ENCODE results near the gene USP47.

The USP47 gene

DNA sequence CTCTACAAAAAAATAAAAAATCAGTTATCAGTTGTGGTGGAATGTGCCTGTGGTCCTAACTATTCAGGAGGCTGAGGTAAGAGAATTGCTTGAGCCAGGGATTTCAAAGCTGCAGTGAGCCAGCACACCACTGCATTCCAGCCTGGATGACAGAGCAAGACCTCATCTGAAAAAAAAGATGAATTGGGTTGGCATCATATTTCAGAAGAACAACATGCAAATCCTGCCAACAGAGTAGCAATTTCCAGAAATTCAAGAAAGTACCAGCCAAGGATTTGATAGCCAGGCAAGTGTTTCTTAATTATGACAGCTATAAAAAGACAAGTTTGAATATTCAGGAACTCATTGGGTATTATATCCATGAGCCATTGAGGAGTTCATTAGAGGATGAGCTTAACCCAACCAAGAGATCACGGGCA, 75.2 kb downstream of the USP47 start:
- FAIRE-seq: no peak

GRCh38 chr11:11923828-11924227, 82.1 kb downstream of the USP47 start:
- FAIRE-seq: no peak
- no peak for DNase-seq (ENCODE audit: insufficient read length, low spot score)

More for the DNA sequence above, 75.2 kb downstream of the USP47 start:
- DNase-seq (ENCODE audit: insufficient read length, low spot score): peak; percentile 8

DNA sequence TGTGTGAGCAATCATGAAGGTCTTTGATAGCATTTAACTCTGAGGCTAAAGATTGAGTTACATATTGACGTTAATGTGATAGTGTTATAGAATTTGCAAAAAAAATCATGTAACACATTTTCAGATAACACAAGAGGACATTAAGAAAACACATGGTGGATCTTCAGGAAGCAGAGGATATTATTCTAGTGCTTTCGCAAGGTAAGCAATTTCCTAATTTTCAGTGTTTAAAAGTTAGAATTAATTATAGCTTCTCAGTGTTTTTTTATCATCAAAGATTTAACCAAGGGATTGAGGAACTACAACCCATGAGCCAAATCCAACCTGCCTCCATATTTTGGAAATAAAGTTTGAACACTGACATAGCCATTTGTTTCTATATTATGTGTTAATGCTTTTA, 88.1 kb downstream of the USP47 start:
- no peak for DNase-seq (ENCODE audit: insufficient read length, low spot score)
- no peak for FAIRE-seq

GRCh38 chr11:11931461-11932055, 89.8 kb downstream of the USP47 start:
- peak; percentile 33 for DNase-seq (ENCODE audit: insufficient read length, low spot score)

GRCh38 chr11:11935536-11935935, 93.8 kb downstream of the USP47 start:
- DNase-seq (ENCODE audit: insufficient read length, low spot score): no peak
- no peak for FAIRE-seq

More at GRCh38 chr11:11931461-11932055, 89.8 kb downstream of the USP47 start:
- FAIRE-seq: no peak

DNA sequence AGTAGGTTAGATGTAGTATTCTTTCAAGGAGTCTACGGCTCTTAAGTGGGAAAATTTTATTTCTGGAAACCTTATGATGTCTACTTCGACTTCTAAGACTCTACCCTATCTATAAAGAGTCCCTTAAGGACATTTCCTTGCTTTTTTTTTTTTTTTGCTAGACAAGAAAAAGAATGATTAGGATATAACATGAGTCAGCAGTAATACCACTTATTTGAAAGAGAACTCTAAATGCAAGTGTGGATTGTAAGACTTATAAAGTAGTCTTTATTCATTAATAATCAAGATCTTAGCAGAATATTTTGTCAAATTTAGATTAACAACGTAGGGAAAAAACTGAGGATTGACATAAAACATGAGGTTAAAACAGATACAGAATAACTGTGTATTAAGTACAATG, 95.7 kb downstream of the USP47 start:
- DNase-seq (ENCODE audit: insufficient read length, low spot score): no peak
- no peak for FAIRE-seq

DNA sequence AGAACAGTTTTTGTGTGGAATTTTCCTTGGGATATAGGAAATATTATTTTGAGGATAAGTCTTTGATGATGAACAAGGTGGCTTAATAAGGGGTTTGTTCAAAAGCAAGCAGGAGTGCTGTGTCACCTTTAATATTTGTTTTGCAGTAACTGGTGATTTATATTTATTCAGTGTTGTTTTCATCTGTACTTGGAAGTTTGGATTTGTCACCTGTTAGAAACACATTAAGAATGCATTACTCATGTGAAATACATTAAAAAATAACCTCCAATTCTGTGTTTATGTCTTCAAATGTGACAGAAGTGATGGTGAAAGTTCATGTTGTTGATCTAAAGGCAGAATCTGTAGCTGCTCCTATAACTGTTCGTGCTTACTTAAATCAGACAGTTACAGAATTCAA, 96.2 kb downstream of the USP47 start:
- FAIRE-seq (no peak), DNase-seq (ENCODE audit: insufficient read length, low spot score) (no peak)

- DNase-seq (ENCODE audit: insufficient read length, low spot score) (no peak), FAIRE-seq (no peak)
Observed at GRCh38 chr11:11940551-11940950, 98.8 kb downstream of the USP47 start.

DNA sequence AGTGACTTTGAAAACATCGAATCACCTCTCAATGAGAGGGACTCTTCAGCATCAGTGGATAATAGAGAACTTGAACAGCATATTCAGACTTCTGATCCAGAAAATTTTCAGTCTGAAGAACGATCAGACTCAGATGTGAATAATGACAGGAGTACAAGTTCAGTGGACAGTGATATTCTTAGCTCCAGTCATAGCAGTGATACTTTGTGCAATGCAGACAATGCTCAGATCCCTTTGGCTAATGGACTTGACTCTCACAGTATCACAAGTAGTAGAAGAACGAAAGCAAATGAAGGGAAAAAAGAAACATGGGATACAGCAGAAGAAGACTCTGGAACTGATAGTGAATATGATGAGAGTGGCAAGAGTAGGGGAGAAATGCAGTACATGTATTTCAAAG, 100.9 kb downstream of the USP47 start:
- peak; percentile 4 for FAIRE-seq
- DNase-seq (ENCODE audit: insufficient read length, low spot score): no peak

- DNase-seq (ENCODE audit: insufficient read length, low spot score) (no peak), FAIRE-seq (no peak)
Observed at GRCh38 chr11:11944444-11944843, 102.7 kb downstream of the USP47 start.

GRCh38 chr11:11946180-11946579, 104.4 kb downstream of the USP47 start:
- FAIRE-seq: no peak
- no peak for DNase-seq (ENCODE audit: insufficient read length, low spot score)

DNA sequence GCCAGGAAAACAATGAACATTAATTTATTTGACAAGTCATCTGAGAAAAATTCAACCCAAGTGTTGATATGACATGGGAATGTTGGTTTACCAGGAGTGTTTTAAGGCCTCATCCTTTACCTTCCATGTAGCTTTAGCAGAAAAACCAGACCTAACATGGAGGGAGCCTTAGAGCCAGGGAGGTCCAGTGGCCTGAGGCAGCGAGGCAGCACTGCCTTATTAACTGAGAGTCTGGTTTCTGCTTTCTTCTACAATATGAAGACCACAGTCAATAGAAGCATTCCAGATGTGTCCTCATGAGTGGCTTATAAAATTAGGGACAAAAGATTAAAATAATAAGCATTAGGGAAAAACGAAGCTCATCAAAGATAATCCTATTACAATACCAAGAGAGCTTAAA, 105.1 kb downstream of the USP47 start:
- DNase-seq (ENCODE audit: insufficient read length, low spot score): no peak
- no peak for FAIRE-seq

DNA sequence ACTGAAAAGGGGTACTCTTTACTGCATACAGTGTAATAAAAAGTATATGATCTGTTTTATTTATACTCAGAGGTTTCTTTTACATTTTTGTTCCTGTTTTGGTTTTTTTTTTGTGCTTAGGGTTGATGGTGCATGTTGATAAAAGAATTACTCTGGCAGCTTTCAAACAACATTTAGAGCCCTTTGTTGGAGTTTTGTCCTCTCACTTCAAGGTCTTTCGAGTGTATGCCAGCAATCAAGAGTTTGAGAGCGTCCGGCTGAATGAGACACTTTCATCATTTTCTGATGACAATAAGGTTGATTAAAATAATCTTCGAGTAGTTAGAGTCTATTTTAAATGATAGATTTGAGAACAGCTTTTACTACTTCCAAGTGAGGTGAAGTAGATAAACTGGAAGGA, 106.1 kb downstream of the USP47 start:
- FAIRE-seq: no peak
- no peak for DNase-seq (ENCODE audit: insufficient read length, low spot score)

DNA sequence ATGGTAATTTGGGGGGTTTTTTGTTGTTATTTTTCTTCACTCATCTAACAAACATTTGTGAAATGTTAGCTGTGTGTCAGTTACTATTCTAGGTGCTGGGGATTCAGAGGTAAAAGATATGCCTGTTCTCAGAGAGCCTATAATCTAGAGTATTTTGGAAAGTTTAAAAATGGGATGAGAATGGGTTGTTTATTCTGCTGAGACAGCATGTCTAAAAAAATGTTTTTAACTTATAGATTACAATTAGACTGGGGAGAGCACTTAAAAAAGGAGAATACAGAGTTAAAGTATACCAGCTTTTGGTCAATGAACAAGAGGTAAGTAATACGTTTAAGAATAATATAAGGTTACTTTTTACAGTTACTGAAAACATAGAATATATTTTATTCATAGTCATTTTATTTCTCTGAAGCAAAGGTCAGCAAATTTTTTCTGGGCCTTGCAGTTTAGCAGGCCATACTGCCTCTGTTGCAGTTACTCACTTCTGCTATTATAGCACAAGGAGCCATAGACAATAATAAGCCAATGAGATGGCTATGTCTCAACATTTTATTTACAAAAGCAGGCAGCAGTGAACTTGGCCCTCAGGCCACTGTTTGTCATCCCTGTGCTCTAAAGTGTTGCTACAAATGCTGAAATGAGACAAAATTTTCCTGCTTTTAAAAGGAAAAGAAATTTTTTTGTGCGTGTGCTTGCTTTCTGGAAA, 106.6 kb downstream of the USP47 start:
- DNase-seq (ENCODE audit: insufficient read length, low spot score): no peak
- no peak for FAIRE-seq

DNA sequence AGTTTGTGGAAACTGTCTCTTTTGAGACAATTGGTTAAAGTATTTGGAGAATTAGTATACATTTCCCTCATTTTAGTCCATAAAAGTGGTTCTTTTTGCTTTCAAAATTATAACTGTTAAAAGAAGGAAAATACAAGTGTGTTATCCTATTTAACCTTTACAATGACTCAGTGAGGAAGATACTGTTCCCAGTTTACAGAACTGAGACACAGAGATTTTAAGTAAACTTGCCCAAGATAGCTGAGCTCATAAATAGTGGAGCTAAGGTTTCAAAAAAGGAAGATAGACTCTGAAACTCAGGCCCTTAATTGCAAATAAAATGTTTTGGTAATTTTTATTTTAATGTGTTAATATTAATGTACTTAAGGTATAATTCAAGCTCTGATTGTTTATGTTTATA, 107.7 kb downstream of the USP47 start:
- FAIRE-seq: no peak

GRCh38 chr11:11952036-11952435, 110.3 kb downstream of the USP47 start:
- DNase-seq (ENCODE audit: insufficient read length, low spot score) (no peak), FAIRE-seq (no peak)

More for the DNA sequence above, 107.7 kb downstream of the USP47 start:
- DNase-seq (ENCODE audit: insufficient read length, low spot score): no peak

- no peak for DNase-seq (ENCODE audit: insufficient read length, low spot score)
- no peak for FAIRE-seq
Observed at GRCh38 chr11:11956006-11956405, 114.2 kb downstream of the USP47 start.

- DNase-seq (ENCODE audit: insufficient read length, low spot score) (no peak), FAIRE-seq (no peak)
Observed at GRCh38 chr11:11958403-11959231, 116.8 kb downstream of the USP47 start.

- DNase-seq (ENCODE audit: insufficient read length, low spot score) (no peak), FAIRE-seq (no peak)
Observed at GRCh38 chr11:11959601-11960000, 117.8 kb downstream of the USP47 start.

DNA sequence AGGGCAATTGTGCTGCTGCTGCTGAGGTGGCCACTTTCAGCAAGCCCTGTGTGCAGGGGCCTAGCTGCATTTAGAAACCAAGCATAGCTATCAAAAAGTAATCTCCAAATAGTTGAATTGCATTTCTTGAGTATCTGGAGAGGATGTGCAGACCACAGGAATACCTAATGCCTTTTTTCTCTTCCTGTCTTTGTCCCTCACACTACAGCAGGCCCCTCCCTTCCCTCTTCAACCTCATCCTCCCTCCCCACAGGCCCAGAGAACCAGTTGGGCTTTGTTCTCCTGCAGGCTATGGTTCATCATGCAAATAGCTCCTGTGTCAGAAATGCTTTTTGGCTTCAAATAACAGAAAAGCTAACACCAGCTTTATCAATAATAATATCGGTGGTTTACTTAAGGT, 118.9 kb downstream of the USP47 start:
- FAIRE-seq: no peak
- no peak for DNase-seq (ENCODE audit: insufficient read length, low spot score)

DNA sequence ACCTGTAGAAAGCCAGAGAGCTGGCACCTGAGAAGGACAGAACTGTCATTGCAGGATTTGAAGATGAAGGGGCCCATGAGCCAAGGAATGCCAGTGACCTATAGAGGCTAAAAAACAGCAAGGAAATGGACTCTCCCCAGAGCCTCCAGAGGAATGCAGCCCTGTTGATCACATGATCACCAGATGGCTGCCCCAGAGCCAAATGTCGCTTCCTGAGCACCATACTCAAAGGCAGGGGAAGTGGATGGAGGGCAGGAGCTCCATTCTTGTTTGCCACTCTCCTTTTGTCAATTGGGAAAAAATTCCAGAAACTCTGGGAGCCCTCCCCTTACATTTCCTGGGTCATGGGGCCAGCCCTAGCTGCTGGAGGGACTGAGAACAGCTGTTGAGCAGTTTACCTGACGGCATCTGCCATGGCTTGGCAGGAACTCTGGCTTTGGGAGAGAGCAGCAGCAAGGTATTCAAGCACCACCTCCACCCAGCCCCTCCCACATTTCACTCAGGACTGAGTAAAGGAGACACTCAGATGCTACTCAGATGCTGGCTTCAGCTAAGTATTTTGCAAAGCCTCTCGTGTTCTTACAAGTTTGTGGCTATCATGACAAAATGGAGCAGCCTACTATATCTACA, 119.7 kb downstream of the USP47 start:
- FAIRE-seq: no peak

More for the DNA sequence above, 119.7 kb downstream of the USP47 start:
- DNase-seq (ENCODE audit: insufficient read length, low spot score): no peak

Data from HTR-8/SVneo (cell line).